SK-N-SH treated with all-trans-retinoic acid at 6 μM for 48 hours (cell line): ENCODE data around the gene MADD.

Experiments
- ESRRG ChIP-seq: fragments of 250-450 bp; sonication (Bioruptor Pico); IDR thresholded peaks from 2 replicates; pipeline ENCODE4 v1.6.1; 2021; ENCODE audit warnings: mild to moderate bottlenecking
- ISL1 ChIP-seq: fragments of 250-450 bp; sonication (Bioruptor Pico); IDR thresholded peaks from 2 replicates; pipeline ENCODE4 v2.1.2; 2022; ENCODE audit warnings: mild to moderate bottlenecking, moderate library complexity
- POU6F1 ChIP-seq: fragments of 250-450 bp; sonication (Bioruptor Pico); IDR thresholded peaks from 2 replicates; pipeline ENCODE4 v1.8.0; 2021; ENCODE audit warnings: low read depth, mild to moderate bottlenecking, moderate library complexity, borderline replicate concordance
- TCF4 ChIP-seq: fragments of 250-450 bp; sonication (Bioruptor Pico); IDR thresholded peaks from 2 replicates; pipeline ENCODE4 v1.8.0; 2021; ENCODE audit warnings: mild to moderate bottlenecking, moderate library complexity, borderline replicate concordance
- ZC3H10 ChIP-seq: fragments of 250-450 bp; sonication (Bioruptor Pico); IDR thresholded peaks from 2 replicates; pipeline ENCODE4 v1.5.1; 2021; ENCODE audit warnings: mild to moderate bottlenecking, moderate library complexity
- TF ChIP-seq, protein P1 (sequence below): fragments of 250-450 bp; sonication (Bioruptor Pico); IDR thresholded peaks from 2 replicates; pipeline ENCODE4 v1.5.1; 2020; ENCODE audit warnings: low read depth, mild to moderate bottlenecking, moderate library complexity

DNA sequence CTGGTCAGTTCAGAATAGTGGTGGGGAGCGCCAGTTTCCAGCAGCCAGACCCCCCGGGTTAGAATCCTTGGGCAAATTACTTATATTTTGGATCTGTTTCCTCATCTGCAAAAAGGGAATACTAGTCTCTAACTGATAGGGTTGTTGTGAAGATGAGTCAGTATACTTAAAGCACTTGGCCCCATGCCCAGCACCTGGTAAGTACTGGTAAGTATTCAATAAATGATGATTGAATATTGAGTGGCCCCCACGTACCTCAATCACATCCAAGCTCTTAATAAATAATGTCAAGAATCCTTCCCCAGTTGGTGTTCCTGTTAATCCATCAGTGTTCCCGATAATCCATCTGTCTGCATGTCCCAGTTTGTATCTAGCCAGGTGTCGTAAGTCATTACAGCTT lies 33.5 kb upstream of the MADD start:
- no peak for TF ChIP-seq POU6F1 (CRISPR knock-in tag)
- TF ChIP-seq, protein P1, sequence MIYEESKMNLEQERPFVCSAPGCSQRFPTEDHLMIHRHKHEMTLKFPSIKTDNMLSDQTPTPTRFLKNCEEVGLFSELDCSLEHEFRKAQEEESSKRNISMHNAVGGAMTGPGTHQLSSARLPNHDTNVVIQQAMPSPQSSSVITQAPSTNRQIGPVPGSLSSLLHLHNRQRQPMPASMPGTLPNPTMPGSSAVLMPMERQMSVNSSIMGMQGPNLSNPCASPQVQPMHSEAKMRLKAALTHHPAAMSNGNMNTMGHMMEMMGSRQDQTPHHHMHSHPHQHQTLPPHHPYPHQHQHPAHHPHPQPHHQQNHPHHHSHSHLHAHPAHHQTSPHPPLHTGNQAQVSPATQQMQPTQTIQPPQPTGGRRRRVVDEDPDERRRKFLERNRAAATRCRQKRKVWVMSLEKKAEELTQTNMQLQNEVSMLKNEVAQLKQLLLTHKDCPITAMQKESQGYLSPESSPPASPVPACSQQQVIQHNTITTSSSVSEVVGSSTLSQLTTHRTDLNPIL (CRISPR knock-in tag) = no peak
- no peak for TF ChIP-seq ISL1 (CRISPR knock-in tag)
- no peak for TF ChIP-seq ZC3H10 (CRISPR knock-in tag)
- TF ChIP-seq TCF4 = no peak
- no peak for TF ChIP-seq ESRRG (CRISPR knock-in tag)
